ENCODE results near the gene SLC22A12.
"Not testable (repeated sequence)": the region's sequence is repeated elsewhere in the genome, so short reads cannot be mapped to it uniquely, and the experiment has no call there.

Gene SLC22A12

GRCh38 chr11:64591257-64592233, 525 bp downstream of the SLC22A12 start:
- DNase-seq = no peak

GRCh38 chr11:64592234-64592615, 1.2 kb downstream of the SLC22A12 start:
- DNase-seq = no peak

- DNase-seq = no peak
Measured at GRCh38 chr11:64592656-64593055, 1.6 kb downstream of the SLC22A12 start.

- no peak for DNase-seq
Measured at GRCh38 chr11:64593156-64594105, 2.4 kb downstream of the SLC22A12 start.

GRCh38 chr11:64594159-64594939, 3.3 kb downstream of the SLC22A12 start:
- no peak for DNase-seq

- DNase-seq = not testable (repeated sequence)
Measured at GRCh38 chr11:64595922-64596321, 4.9 kb downstream of the SLC22A12 start.

GRCh38 chr11:64597671-64598101, 6.7 kb downstream of the SLC22A12 start:
- no peak for DNase-seq

- no peak for DNase-seq
Measured at GRCh38 chr11:64598106-64598796, 7.2 kb downstream of the SLC22A12 start.

- no peak for DNase-seq
Measured at GRCh38 chr11:64598797-64599697, 8.0 kb downstream of the SLC22A12 start.

GRCh38 chr11:64599698-64600211, 8.7 kb downstream of the SLC22A12 start:
- no peak for DNase-seq

- DNase-seq = no peak
Measured at GRCh38 chr11:64600281-64600992, 9.4 kb downstream of the SLC22A12 start.

GRCh38 chr11:64601605-64602465, 10.8 kb downstream of the SLC22A12 start:
- no peak for DNase-seq

- DNase-seq = no peak
Measured at GRCh38 chr11:64602466-64603070, 11.5 kb downstream of the SLC22A12 start.

- no peak for DNase-seq
Measured at GRCh38 chr11:64603411-64604110, 12.5 kb downstream of the SLC22A12 start.

- DNase-seq = no peak
Measured at GRCh38 chr11:64604458-64605243, 13.6 kb downstream of the SLC22A12 start.

GRCh38 chr11:64605244-64605560, 14.2 kb downstream of the SLC22A12 start:
- no peak for DNase-seq
